IPS-18c (cell line): ENCODE measurements around the gene ATP8A2.
"Not testable (repeated sequence)": the region's sequence is repeated elsewhere in the genome, so short reads cannot be mapped to it uniquely, and the experiment has no call there.

Experiments used
- H3K4me3 ChIP-seq: 2 replicates; pipeline ENCODE4 v1.7.0; 2013; ENCODE audit warnings: low read depth, mild to moderate bottlenecking, low read length, moderate library complexity; ENCODE audit not compliant: insufficient read depth
- H3K9me3 ChIP-seq: one replicate; pipeline ENCODE4 v1.6.1; 2013; ENCODE audit warnings: mild to moderate bottlenecking, low read length, moderate library complexity; ENCODE audit not compliant: control insufficient read depth, insufficient read depth

ATP8A2 gene

DNA sequence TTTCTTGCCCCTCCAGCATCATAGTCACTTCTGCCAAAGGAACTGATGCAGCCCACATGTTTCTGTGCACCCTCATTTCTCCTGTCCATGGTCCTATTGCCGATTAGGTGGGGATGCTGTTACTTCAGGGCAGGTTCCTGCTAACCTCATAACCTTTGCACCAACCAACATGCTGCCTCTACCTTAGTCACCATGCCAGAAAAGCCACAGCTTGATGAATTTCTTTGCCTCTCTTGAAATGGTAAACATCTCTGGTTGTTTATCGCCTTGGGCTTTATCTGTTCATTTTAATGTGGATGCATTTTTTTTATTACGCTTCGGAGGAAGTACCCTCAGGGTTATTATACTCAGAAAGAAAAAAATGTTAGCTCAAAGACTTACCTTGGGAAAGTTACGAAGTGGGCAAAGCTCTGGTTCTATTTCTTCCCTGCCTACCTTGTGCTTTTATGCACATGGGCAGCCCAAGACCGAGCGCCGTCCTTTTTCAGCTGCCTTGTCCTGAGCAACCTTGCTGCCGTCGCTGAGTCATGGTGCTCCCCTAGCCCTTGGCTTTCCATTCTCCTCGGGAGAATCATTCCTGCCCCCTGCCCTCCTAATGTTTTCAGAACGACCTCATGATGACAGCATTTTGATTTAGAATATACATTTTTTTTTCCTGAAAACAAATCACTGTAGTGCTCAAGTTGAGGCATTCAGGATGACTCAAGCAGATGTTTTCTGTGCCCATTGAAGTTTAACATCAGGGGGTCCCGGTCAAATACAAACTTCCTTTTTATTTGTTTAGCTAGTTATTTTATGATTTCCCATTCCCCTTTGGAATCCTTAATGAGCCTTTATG lies 400.1 kb downstream of the ATP8A2 start:
- no peak overlapping the region for H3K4me3 ChIP-seq

DNA sequence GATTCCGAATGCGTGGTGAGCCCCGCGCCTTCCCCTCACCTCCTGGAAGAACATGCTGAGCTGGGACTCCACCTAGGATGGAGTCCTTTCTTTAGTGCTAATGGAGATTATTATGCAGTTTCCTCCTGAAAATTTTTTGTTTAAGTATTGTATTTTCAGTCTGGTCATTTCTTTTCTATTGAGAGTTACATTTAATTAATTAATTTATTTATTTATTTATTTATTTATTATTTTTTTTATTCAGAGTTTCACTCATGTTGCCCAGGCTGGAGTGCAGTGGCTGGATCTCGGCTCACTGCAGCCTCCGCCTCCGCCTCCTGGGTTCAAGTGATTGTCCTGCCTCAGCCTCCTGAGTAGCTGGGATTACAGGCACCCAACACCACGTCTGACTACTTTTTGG lies 400.8 kb downstream of the ATP8A2 start:
- not testable (repeated sequence) for H3K4me3 ChIP-seq, H3K9me3 ChIP-seq

More for the DNA sequence above, 400.1 kb downstream of the ATP8A2 start:
- no peaks in the 10 kb centered on the region for H3K9me3 ChIP-seq

DNA sequence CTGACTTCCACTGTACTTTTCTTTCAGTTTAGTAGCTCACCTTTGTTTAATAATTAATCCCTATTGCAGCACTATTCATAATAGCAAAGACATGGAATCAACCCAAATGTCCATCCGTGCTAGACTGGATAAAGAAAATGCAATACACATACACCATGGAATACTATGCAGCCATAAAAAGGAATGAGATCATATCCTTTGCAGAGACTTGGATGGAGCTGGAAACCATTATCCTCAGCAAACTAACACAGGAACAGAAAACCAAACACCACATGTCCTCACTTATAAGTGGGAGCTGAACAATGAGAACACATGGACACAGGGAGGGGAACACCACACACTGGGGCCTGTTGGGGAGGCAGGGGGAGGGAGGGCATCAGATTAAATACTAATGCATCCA lies 402.3 kb downstream of the ATP8A2 start:
- not testable (repeated sequence) for H3K4me3 ChIP-seq, H3K9me3 ChIP-seq

DNA sequence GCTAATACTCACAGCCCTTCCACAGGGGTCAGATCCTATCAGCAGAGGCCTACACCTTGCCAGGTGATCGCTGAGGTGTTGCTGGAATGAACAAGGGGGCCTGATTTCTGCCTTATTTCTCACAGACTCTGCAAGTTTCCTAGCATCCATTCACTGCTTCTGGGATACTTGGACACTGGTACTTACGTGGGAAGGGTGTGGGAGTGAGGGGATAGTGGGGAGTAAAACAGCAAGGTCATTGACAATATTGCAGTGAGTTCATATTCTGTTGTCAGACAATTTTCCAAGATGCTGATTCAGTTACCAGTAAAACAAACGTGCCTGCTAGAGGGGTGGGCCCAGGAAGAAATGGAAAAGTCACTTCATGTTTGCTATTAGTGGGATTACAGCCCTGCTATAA lies 403.5 kb downstream of the ATP8A2 start:
- no peaks in the 10 kb centered on the region for H3K9me3 ChIP-seq
- no peak overlapping the region for H3K4me3 ChIP-seq

DNA sequence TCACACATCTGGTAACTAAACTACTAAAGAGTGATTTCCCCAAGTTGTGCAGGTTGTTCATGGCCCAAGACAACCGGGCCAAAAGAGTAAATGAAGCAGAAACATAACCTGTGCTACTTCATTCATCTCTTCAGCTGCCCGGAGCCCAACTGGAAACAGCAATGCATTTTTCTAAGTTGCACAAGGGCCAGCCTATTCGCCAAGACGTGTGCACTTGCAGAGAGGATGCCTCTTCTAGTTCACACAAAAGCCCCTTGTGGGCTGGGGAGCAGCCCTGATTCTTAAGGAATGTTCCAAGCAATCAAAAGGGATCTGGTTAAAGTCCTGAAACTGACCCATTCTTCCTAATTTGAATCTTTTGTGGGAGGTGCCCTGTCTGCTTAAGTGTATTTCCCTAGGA lies 404.2 kb downstream of the ATP8A2 start:
- Histone ChIP-seq H3K9me3 (no peaks in the 10 kb centered on the region), H3K4me3 (no peak overlapping the region)

DNA sequence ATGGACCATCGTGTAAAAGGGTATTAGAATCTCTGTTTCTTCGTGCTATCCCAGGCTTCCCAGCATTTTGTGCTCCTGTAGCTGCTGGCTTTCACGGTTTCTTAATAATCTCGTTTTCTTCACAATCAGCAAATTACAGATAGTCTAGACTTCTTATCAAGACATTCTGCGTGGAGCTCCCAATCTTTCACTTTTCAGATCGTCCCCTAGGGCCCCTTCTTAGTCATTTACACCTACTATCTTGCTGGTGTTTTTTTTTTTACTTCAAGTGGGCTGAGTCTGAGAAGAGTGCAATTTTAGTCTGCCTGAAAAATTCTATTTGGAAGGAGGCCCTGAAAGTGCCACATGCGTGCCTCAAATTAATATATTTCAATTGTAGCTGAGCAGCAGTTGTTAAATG lies 404.9 kb downstream of the ATP8A2 start:
- H3K4me3 ChIP-seq, result no peak overlapping the region
- H3K9me3 ChIP-seq, result no peaks in the 10 kb centered on the region

DNA sequence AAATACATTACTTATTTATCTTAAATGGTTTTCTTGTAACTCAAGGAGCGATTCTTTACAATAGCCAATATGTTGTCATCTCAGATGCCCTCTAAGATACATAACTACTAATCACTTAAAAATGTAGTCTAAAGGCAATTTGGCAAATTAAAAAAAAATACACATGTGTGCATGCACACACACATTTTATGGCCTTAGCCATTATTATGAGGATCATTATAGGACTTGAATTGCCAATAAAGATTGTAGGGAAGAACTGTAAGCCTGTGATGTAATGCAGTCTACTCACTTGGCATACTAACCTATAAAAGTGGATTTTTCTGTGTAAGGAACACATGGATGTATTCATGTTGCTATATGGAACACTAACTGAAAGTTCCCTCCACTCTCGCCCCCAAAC lies 405.7 kb downstream of the ATP8A2 start:
- Histone ChIP-seq H3K9me3 (no peaks in the 10 kb centered on the region), H3K4me3 (no peak overlapping the region)

DNA sequence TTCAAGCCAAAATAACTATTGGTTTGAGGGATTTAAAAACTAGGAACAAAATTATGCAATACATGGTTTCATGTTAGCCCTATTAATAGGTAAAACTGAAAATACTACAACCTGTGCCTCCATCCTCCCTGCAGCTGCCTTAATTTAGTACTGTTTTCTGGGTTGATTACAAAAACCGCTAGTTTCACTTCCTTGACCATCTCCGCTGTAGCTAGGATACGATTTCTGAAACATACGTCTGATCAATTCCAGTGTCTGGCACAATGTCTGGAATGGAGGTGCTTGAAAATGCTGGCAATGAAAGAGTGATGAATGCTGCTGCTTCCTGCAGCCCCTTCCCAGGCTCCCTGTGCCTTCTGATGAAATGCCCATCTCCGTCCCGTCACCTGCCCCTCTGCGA lies 406.6 kb downstream of the ATP8A2 start:
- Histone ChIP-seq H3K9me3 (no peaks in the 10 kb centered on the region), H3K4me3 (no peak overlapping the region)

DNA sequence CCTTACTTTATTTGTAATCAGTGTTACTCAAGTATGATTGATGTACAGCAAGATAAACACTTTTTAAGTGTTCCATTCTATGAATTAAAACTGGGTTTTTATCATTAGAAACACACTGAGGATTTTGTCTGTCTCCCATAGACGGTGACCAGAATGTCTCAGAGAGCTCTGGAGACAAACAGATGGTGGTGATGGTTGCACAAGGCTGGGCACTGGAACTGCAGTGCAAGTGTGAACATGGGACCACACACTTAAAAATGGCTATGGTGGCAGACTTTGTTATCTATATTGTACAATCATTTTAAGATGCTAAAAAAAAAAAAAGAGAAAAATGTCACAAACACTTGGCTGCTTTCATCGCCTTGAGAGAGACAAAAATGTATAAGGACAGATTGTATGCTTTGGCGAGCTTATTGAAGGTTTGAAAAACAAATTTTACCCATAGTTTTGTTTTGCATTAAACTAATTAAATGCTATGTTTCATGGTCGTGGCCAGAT lies 407.1 kb downstream of the ATP8A2 start:
- no peak overlapping the region for H3K4me3 ChIP-seq
- H3K9me3 ChIP-seq, result no peaks in the 10 kb centered on the region

DNA sequence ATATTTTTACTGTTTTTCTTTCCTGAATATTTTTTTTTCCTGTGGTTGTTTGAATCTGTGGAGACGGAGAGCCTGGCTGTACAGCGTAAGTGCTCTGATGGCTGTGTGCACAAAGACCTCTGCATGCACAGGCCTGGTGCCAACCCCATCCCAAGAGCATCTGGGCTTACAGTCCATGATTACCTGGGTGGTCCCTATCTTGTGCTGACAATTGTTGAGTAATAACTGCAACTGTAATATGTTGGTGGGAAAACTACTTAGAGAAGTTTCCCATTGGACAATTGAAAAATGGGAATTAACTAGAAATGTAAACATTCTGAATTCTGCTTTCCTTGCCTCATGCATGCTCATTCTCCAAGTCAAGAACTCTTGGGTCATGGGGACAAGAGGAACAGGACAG lies 411.3 kb downstream of the ATP8A2 start:
- Histone ChIP-seq H3K9me3 (no peaks in the 10 kb centered on the region), H3K4me3 (no peak overlapping the region)

DNA sequence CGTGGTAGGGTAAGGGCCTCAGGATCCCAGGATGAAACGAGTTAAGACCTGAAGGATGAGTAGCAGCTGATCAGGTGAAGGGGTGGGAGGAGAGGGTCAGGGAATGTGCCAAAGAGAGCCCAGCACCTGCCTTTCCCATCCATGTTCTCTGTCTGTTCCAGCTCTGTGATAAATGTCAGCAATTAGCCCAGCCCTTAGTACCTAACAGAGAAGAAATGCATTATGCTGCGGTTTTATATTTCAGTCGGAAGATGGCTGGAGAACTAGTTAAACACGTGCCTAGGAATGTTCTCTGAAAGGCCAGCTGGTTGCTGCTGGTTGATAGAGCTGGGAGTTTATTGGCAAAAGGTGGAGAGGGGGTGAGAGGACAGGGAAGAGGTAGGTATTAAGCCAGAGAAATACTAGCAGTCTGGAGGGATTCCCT lies 411.8 kb downstream of the ATP8A2 start:
- no peak overlapping the region for H3K4me3 ChIP-seq
- H3K9me3 ChIP-seq, result no peaks in the 10 kb centered on the region

DNA sequence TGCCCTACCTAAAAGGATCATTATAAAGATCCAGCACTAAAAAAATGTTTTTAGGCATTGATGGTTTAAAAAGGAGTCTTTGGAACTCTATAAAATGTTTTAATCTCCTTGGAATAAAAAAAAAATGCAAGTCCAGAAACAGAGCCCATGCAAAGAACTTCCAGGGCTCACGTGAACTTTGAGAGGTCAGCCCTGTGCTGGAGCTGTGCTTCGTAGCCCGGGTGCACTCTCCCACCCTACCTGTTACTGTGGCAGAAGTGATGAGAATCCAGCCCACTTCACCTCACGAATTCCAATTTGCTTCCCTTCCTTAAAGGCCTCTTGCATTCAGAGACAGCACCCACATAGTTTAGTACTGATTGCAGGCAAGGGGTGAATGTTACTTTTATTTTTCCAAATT lies 412.3 kb downstream of the ATP8A2 start:
- Histone ChIP-seq H3K9me3 (no peaks in the 10 kb centered on the region), H3K4me3 (no peak overlapping the region)

DNA sequence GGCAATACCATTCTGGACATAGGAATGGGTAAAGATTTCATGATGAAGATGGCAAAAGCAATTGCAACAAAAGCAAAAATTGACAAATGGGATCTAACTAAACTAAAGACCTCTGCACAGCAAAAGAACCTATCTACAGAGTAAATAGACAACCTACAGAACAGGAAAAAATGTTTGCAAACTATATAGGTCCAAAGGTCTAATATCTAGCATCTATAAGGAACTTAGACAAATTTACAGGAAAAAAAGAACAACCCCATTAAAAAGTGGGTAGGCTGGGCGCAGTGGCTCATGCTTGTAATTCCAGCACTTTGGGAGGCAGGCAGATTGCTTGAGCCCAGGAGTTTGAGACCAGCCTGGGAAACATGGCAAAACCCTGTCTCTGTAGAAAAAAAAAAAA lies 418.4 kb downstream of the ATP8A2 start:
- not testable (repeated sequence) for H3K9me3 ChIP-seq

DNA sequence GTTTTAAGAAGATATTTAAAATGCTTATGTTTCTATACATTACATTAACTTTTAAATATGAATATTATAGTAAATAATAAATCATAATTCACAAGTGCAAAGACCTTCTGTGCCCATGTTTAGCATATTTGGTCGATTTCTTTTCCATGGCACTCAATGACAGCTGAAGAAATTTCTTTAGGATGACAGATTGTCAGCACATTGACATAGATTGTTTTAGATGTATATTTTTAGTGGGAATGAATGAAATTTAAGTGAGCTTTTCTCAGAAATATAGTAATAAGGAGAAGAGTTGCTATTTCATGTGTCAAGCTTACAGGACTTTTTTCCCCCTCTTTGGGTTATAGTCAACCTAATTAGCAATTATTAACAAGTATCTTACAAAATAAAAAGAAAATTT lies 423.5 kb downstream of the ATP8A2 start:
- no peak overlapping the region for H3K4me3 ChIP-seq

More for the DNA sequence above, 418.4 kb downstream of the ATP8A2 start:
- H3K4me3 ChIP-seq, result not testable (repeated sequence)

DNA sequence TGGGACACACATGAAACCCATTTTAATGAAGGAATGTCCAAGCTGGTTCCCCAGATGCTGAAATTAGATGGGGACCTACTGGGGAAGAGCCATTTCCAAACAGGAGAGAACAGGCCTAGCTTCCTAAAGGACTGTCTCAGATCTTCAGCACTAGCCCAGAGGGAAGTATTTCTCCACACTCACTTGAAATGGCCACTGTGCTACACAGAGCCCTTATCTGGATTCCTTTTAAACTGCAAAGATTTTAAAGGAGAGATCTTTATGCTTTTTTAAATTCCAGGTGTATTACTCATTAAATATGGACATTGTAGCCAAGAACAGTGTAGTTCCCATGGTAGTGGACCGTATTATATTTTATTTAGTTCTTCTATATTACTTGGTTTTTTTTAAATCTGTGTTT lies 424.7 kb downstream of the ATP8A2 start:
- Histone ChIP-seq H3K4me3 (no peak overlapping the region), H3K9me3 (peaks cover 2% of the 10 kb centered on the region)

More for the DNA sequence above, 423.5 kb downstream of the ATP8A2 start:
- H3K9me3 ChIP-seq, result peaks cover 2% of the 10 kb centered on the region

DNA sequence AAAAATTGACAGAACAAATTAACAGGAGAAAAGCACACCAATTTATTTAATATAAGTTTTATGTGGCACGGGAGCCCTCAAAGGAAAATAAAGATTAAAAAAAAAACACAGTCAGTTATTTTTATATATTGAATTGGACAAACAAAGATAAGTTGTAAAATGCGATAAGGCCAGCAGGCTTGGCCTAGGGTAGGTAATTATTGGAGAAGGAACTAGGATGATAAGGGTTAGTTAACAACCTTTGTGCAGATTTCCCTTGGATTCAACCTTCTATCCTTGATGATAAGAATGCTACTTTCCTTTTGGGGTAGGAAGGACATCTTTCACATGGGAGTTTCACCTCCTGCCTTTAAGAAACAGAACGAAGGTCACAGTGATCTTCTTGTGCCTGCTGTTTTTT lies 427.2 kb downstream of the ATP8A2 start:
- H3K9me3 ChIP-seq, result peaks cover 2% of the 10 kb centered on the region
- H3K4me3 ChIP-seq, result no peak overlapping the region

DNA sequence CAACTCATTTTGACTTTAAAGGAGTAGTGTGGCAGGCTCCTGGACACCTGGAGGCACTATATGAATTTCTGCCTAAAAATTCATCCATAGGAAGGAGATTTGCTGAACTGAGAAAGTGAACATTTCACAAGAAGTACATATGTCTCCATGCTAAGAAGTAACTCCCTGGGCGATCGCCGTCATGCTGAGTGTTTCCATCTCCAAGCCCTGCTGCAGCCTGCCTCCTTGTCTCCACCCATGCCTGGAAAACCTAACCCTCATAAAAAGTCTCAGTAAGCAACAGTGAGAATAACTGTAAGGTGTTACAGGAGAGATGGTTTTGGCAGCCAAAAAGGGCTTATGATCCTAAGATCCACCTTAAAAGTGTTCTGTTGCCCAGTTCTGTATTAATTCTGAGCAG lies 428.7 kb downstream of the ATP8A2 start:
- Histone ChIP-seq H3K9me3 (no peaks in the 10 kb centered on the region), H3K4me3 (no peak overlapping the region)

DNA sequence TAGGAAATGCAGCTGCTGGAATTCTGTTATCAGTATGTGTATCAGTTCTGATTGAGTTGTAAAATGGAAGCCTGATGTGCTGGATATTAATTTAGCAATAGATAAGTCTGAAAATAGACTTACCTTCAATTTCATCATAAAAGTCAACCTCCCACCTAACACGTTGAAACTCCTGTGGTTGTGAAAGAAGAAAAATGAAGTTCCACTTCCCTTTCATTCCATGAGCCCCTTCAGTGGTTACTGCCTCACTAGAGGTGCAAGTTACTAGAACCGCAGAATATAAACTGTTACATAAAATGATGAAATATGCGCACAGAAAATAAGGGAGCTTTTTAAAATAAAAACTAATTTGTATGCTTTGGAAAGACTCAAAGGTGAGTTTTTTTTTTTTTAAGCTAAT lies 430.8 kb downstream of the ATP8A2 start:
- Histone ChIP-seq H3K9me3 (no peaks in the 10 kb centered on the region), H3K4me3 (no peak overlapping the region)

DNA sequence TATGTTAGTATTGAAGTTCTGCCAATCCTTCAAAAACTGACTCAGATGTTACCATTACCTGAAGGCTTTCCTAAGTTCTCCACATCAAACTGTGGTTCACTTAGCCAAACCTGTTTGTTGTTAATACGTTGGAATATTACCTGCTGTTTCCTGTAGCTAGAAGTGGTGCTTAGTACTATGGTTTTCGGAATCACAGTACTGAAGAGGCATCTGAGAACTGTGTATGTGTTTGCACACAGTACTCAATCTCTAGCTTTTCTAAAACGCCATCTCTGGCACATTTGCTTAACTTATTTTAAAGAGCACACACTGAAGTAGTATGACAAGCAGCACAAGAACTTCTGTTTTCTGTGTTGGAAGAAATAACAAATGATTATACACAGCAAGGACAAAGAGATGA lies 431.9 kb downstream of the ATP8A2 start:
- H3K4me3 ChIP-seq, result no peak overlapping the region
- no peaks in the 10 kb centered on the region for H3K9me3 ChIP-seq
